HCT116 (cell line): ENCODE data around the gene COL9A3. TPM values are rescaled to one million over a fixed set of nuclear protein-coding genes. Genes with fewer than 3 reads are reported as not detected.

ENCODE experiments used
- ATAC-seq: fragments of 200-7000 bp; cut with Tn5 transposase; 2 replicates; pipeline ENCODE4 v1.9.1; 2020; ENCODE audit warnings: mild to moderate bottlenecking, moderate library complexity
- BruUV-seq: library from RNA; stranded (reverse); fragments of 400-500 nt; replicated peaks from 2 replicates; lab custom pipeline; 2021; lab: Mats Ljungman, UMichigan
- CTCF ChIA-PET: fragments of 300-600 bp; sonication (Branson Sonifier 250); formaldehyde crosslinking; loops from one replicate; lab custom pipeline; 2021; ENCODE audit warnings: antibody characterized with exemption; lab: Charles Lee
- POLR2A ChIA-PET: fragments of 300-600, 350-600 bp; sonication (Branson Sonifier 250); formaldehyde crosslinking; loops from one replicate; lab custom pipeline; 2021; ENCODE audit warnings: antibody characterized with exemption; lab: Charles Lee
- RAD21 ChIA-PET, 2 experiments: fragments of 300-600 bp; sonication (Branson Sonifier 250); formaldehyde crosslinking; loops; one replicate each; lab custom pipeline; 2023; ENCODE audit warnings: low total read pairs in 2 of 2; ENCODE audit not compliant: uncharacterized antibody in 2 of 2, unreplicated experiment in 2 of 2, low non-redundant PET in 1 of 2; lab: Charles Lee
- DNase-seq: peaks from one replicate; pipeline ENCODE4 v3.0.0-alpha.2; 2010; ENCODE audit warnings: low read depth, low spot score
- H2AFZ ChIP-seq: fragments of 200-600 bp; shearing (Covaris generic), sonication (generic); 2 replicates; pipeline ENCODE4 v1.6.1; 2017; ENCODE audit warnings: low read depth, mixed run types, mixed read lengths, antibody characterized with exemption, low read length; ENCODE audit not compliant: poor library complexity, severe bottlenecking
- H3K27ac ChIP-seq: 2 replicates; pipeline ENCODE4 v1.5.1; 2012; ENCODE audit warnings: low read depth, low read length
- H3K27me3 ChIP-seq: fragments of 200-600 bp; sonication (generic); 2 replicates; pipeline ENCODE4 v1.6.1; 2016; ENCODE audit warnings: mixed run types, low read length, mixed read lengths; ENCODE audit not compliant: insufficient read depth
- H3K36me3 ChIP-seq, 2 experiments: fragments of 200-500 bp in 1 of 2; fragments of 200-600 bp in 1 of 2; sonication (Bioruptor generic) in 1 of 2; sonication (generic) in 1 of 2; 2 replicates each; pipeline versions ENCODE4 v1.5.1 to v1.6.1; 2014 to 2016; ENCODE audit warnings: low read length in 2 of 2, inconsistent platforms in 1 of 2, mixed read lengths in 1 of 2, mixed run types in 1 of 2; ENCODE audit not compliant: insufficient read depth in 2 of 2, control insufficient read depth in 1 of 2
- H3K4me1 ChIP-seq, 2 experiments: fragments of 200-600 bp in 1 of 2; sonication (generic) in 1 of 2; 2 replicates each; pipeline versions ENCODE4 v1.5.1 to v1.6.1; 2012 to 2017; ENCODE audit warnings: low read length in 2 of 2, inconsistent platforms in 1 of 2, mild to moderate bottlenecking in 1 of 2, mixed read lengths in 1 of 2, mixed run types in 1 of 2, moderate library complexity in 1 of 2; ENCODE audit not compliant: insufficient read depth in 2 of 2, control insufficient read depth in 1 of 2
- H3K4me2 ChIP-seq: fragments of 200-600 bp; sonication (generic); 2 replicates; pipeline ENCODE4 v1.6.1; 2017; ENCODE audit warnings: mixed run types, low read length, mixed read lengths
- H3K4me3 ChIP-seq, 2 experiments: fragments of 200-600 bp in 1 of 2; sonication (generic) in 1 of 2; replicated peaks in 1 of 2; 2 replicates each; pipeline ENCODE4 v1.5.1; 2011 to 2016; ENCODE audit warnings: low read length in 2 of 2, control low read depth in 1 of 2, low read depth in 1 of 2, mild to moderate bottlenecking in 1 of 2, mixed read lengths in 1 of 2, mixed run types in 1 of 2
- H3K79me2 ChIP-seq: fragments of 200-600 bp; sonication (generic); 2 replicates; pipeline ENCODE4 v1.6.1; 2017; ENCODE audit warnings: mild to moderate bottlenecking, mixed run types, low read length, moderate library complexity, mixed read lengths; ENCODE audit not compliant: insufficient read depth
- H3K9ac ChIP-seq: fragments of 200-600 bp; sonication (generic); 2 replicates; pipeline ENCODE4 v1.6.1; 2016; ENCODE audit warnings: low read length, mixed read lengths
- H3K9me2 ChIP-seq: fragments of 200-600 bp; sonication (generic), shearing (Covaris generic); 2 replicates; pipeline ENCODE4 v1.6.1; 2017; ENCODE audit warnings: mixed run types, mild to moderate bottlenecking, moderate library complexity; ENCODE audit not compliant: insufficient read depth
- H3K9me3 ChIP-seq, 2 experiments: fragments of 200-500 bp in 1 of 2; fragments of 200-600 bp in 1 of 2; sonication (Bioruptor generic) in 1 of 2; sonication (generic) in 1 of 2; 2 replicates each; pipeline ENCODE4 v1.6.1; 2014 to 2017; ENCODE audit warnings: low read length in 2 of 2, mixed read lengths in 2 of 2, inconsistent platforms in 1 of 2, low read depth in 1 of 2, mild to moderate bottlenecking in 1 of 2, mixed run types in 1 of 2, moderate library complexity in 1 of 2; ENCODE audit not compliant: control insufficient read depth in 1 of 2, insufficient read depth in 1 of 2
- H4K20me1 ChIP-seq: fragments of 200-600 bp; sonication (generic), shearing (Covaris generic); 2 replicates; pipeline ENCODE4 v1.6.1; 2017; ENCODE audit warnings: mixed run types, mild to moderate bottlenecking, moderate library complexity; ENCODE audit not compliant: insufficient read depth
- ATF3 ChIP-seq: IDR thresholded peaks from 2 replicates; pipeline ENCODE4 v1.6.1; 2012
- CBX3 ChIP-seq: IDR thresholded peaks from 2 replicates; pipeline ENCODE4 v1.6.1; 2012; ENCODE audit warnings: low read depth
- CTCF ChIP-seq, 3 experiments: fragments of 200-600 bp in 1 of 3; sonication (generic) in 1 of 3; IDR thresholded peaks in 2 of 3; conservative IDR thresholded peaks in 1 of 3; 2 replicates each; pipeline ENCODE4 v1.5.1; 2012 to 2017; ENCODE audit warnings: low read depth in 2 of 3, low read length in 2 of 3, antibody characterized with exemption in 1 of 3, borderline replicate concordance in 1 of 3, control low read depth in 1 of 3, mild to moderate bottlenecking in 1 of 3, mixed read lengths in 1 of 3, mixed run types in 1 of 3, moderate library complexity in 1 of 3; ENCODE audit not compliant: insufficient read depth in 1 of 3
- EGR1 ChIP-seq: IDR thresholded peaks from 2 replicates; pipeline ENCODE4 v1.6.1; 2012; ENCODE audit warnings: low read depth
- EZH2 ChIP-seq: fragments of 200-600 bp; sonication (generic); IDR thresholded peaks from 2 replicates; pipeline ENCODE4 v1.6.1; 2017; ENCODE audit warnings: antibody characterized with exemption, mixed run types
- EZH2phosphoT487 ChIP-seq: fragments of 200-600 bp; IDR thresholded peaks from 2 replicates; pipeline ENCODE4 v1.6.1; 2018; ENCODE audit warnings: antibody characterized with exemption, borderline replicate concordance
- FOSL1 ChIP-seq: IDR thresholded peaks from 2 replicates; pipeline ENCODE4 v1.6.1; 2012; ENCODE audit warnings: low read depth
- JUND ChIP-seq: IDR thresholded peaks from 2 replicates; pipeline ENCODE4 v1.6.1; 2012
- MAX ChIP-seq: IDR thresholded peaks from 2 replicates; pipeline ENCODE4 v1.6.1; 2012
- POLR2A ChIP-seq: IDR thresholded peaks from 2 replicates; pipeline ENCODE4 v1.7.0; 2011; ENCODE audit warnings: borderline replicate concordance; ENCODE audit not compliant: insufficient read depth, insufficient read length; ENCODE audit errors: extremely low read depth
- POLR2AphosphoS5 ChIP-seq: IDR thresholded peaks from 2 replicates; pipeline ENCODE4 v1.6.1; 2011; ENCODE audit warnings: mild to moderate bottlenecking, low read depth, low read length, moderate library complexity
- RAD21 ChIP-seq: IDR thresholded peaks from 2 replicates; pipeline ENCODE4 v1.6.1; 2012; ENCODE audit warnings: low read depth, mild to moderate bottlenecking
- SP1 ChIP-seq: IDR thresholded peaks from 2 replicates; pipeline ENCODE4 v1.6.1; 2012; ENCODE audit warnings: low read depth
- SRF ChIP-seq: IDR thresholded peaks from 2 replicates; pipeline ENCODE4 v1.6.1; 2012; ENCODE audit warnings: low read depth
- TCF7L2 ChIP-seq: IDR thresholded peaks from 2 replicates; pipeline ENCODE4 v1.7.0; 2011; ENCODE audit warnings: borderline replicate concordance, inconsistent platforms; ENCODE audit not compliant: insufficient read depth, insufficient read length; ENCODE audit errors: extremely low read depth
- YY1 ChIP-seq: IDR thresholded peaks from 2 replicates; pipeline ENCODE4 v1.6.1; 2011; ENCODE audit warnings: low read length, low read depth, moderate library complexity, mild to moderate bottlenecking; ENCODE audit not compliant: insufficient replicate concordance; ENCODE audit errors: extremely low read depth
- ZBTB33 ChIP-seq: IDR thresholded peaks from 2 replicates; pipeline ENCODE4 v1.6.1; 2011; ENCODE audit warnings: mild to moderate bottlenecking, low read length, moderate library complexity; ENCODE audit not compliant: insufficient replicate concordance; ENCODE audit errors: extremely low read depth
- ZFX ChIP-seq: fragments of 450-650 bp; IDR thresholded peaks from 2 replicates; pipeline ENCODE4 v1.6.1; 2017
- ZNF274 ChIP-seq: fragments of 200-500 bp; sonication (Bioruptor generic); IDR thresholded peaks from 2 replicates; pipeline ENCODE4 v1.6.1; 2014; ENCODE audit warnings: mild to moderate bottlenecking, low read depth, low read length, inconsistent platforms
- intact Hi-C: fragments of 100-400 bp; cut with micrococcal nuclease; formaldehyde crosslinking; loops from 2 replicates; pipeline ENCODE4 v1.10.0; 2022
- total RNA-seq: library from RNA; stranded (reverse); gene quantifications from one replicate; pipeline ENCODE4 v1.2.1, GENCODE V29; 2021; ENCODE audit not compliant: unreplicated experiment

The COL9A3 gene
- total RNA-seq, 1 experiment from 2014 or later = 29.7 TPM

GRCh38 chr20:62778058-62778457 is 38.8 kb upstream of the COL9A3 start:
- TF ChIP-seq RAD21 (no peak), EZH2phosphoT487 (no peak), ZBTB33 (no peak), POLR2AphosphoS5 (no peak), EZH2 (no peak), TCF7L2 (no peak), JUND (no peak), POLR2A (no peak), CTCF (IDR thresholded peaks at IDR 0.05 in 2 of 3, conservative IDR thresholded peaks at IDR 0.05 in 1 of 3; ENCODE audit: borderline replicate concordance in 1 of 3, insufficient read depth in 1 of 3, low read depth in 2 of 3, low read length in 2 of 3) (no peak), SRF (no peak), YY1 (no peak), ZFX (no peak), CBX3 (no peak), MAX (no peak), SP1 (no peak), EGR1 (no peak), ZNF274 (no peak), FOSL1 (no peak), ATF3 (no peak)
- Histone ChIP-seq H2AFZ (no peak overlapping the region), H3K4me3 (no peak overlapping the region), H3K27ac (peak overlapping the region; percentile 85; the same call in 1 of the 2 replicates), H3K79me2 (peaks cover 6% of the 10 kb centered on the region; the same call in 1 of the 2 replicates), H3K9me3 (no peaks in the 10 kb centered on the region), H3K9ac (no peak overlapping the region), H3K27me3 (no peaks in the 10 kb centered on the region), H3K4me2 (no peak overlapping the region), H3K9me2 (no peaks in the 10 kb centered on the region), H3K4me1 (peaks cover 21 to 61% of the 10 kb centered on the region in 2 experiments; a peak in 3 of 4 replicates), H4K20me1 (no peaks in the 10 kb centered on the region), H3K36me3 (no peaks in the 10 kb centered on the region)
- POLR2A ChIA-PET = no interaction called here
- ATAC-seq (no peak), DNase-seq (no peak)
- CTCF ChIA-PET = no interaction called here
- intact Hi-C loops = no loop called here
- RAD21 ChIA-PET = no interaction called here
- no TSS peak for BruUV-seq
